Epithelial cell of prostate (primary cell): ENCODE results near the gene JAGN1.

Experiments
- DNase-seq: peaks from one replicate; pipeline ENCODE4 v3.0.0-alpha.2; 2011; ENCODE audit warnings: low read depth, low spot score
- H3K27ac ChIP-seq: fragments of 450-650 bp; 2 replicates; pipeline ENCODE4 v1.5.1; 2017; ENCODE audit warnings: mild to moderate bottlenecking

JAGN1 gene

DNA sequence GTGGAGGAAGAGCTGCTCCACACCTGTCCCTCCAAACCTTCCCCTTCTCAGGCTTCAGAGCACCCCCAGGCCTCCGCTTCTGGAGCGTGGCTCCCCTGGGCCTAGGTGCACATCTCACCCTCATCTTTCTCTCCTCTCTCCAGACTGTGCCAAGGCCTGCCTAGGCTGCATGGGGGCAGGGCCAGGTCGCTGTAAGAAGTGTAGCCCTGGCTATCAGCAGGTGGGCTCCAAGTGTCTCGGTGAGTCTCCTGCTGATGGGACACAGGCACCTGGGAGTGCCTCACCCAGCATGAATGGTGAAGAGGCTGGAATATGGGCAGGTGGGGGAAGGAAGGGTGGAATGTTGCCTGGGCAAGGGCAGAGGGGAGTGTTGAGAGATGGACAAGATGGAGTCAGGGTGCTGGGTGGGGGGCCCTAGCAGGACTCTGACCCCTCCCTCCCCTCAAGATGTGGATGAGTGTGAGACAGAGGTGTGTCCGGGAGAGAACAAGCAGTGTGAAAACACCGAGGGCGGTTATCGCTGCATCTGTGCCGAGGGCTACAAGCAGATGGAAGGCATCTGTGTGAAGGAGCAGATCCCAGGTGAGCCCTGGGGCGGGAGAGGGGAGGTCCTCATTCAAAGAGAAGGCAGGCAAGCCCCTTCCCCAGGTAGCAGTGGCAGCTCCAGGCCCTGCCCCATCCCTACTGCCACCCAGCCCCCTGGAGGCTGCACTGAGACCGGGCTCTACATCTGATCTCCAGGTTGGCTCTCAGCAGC lies 52.7 kb downstream of the JAGN1 start:
- no peak overlapping the region for H3K27ac ChIP-seq
- no peak for DNase-seq
